Vagina (tissue), 2 donors: ENCODE data around the gene SMAD1.

ENCODE experiments used
- POLR2A ChIP-seq, 2 donors: fragments of 450-650 bp; IDR thresholded peaks; one replicate each; pipeline ENCODE4 v1.6.1; 2017; ENCODE audit warnings: antibody characterized with exemption in 2 of 2, mild to moderate bottlenecking in 2 of 2, moderate library complexity in 2 of 2
- TF ChIP-seq, protein P1 (sequence below), 3 experiments: fragments of 450-650 bp in 2 of 3; fragments of 200-600 bp in 1 of 3; sonication (generic) in 1 of 3; IDR thresholded peaks; one replicate each; pipeline ENCODE4 v1.5.1; 2017 to 2019; ENCODE audit warnings: antibody characterized with exemption in 3 of 3, mild to moderate bottlenecking in 2 of 3, moderate library complexity in 2 of 3

DNA sequence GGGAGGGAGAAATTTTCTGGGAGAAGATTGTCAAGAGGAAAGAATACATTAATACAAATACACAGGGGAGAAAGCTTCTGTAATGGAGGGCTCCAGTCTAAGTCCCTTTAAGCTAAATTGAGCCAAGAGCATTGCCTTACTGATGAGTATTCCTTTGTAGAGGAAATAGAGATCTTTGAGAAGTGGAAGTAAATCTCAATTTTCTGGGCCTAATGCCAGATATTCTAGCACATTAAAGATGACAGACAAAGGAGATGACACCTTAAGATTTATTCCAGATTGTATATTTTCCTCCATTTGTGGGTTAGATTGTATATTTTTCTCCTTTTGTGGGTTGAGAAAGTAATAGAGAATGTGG, 28.5 kb upstream of the SMAD1 start:
- TF ChIP-seq, protein P1, sequence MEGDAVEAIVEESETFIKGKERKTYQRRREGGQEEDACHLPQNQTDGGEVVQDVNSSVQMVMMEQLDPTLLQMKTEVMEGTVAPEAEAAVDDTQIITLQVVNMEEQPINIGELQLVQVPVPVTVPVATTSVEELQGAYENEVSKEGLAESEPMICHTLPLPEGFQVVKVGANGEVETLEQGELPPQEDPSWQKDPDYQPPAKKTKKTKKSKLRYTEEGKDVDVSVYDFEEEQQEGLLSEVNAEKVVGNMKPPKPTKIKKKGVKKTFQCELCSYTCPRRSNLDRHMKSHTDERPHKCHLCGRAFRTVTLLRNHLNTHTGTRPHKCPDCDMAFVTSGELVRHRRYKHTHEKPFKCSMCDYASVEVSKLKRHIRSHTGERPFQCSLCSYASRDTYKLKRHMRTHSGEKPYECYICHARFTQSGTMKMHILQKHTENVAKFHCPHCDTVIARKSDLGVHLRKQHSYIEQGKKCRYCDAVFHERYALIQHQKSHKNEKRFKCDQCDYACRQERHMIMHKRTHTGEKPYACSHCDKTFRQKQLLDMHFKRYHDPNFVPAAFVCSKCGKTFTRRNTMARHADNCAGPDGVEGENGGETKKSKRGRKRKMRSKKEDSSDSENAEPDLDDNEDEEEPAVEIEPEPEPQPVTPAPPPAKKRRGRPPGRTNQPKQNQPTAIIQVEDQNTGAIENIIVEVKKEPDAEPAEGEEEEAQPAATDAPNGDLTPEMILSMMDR (IDR thresholded peaks at IDR 0.05): no peak
- no peak for TF ChIP-seq POLR2A (IDR thresholded peaks at IDR 0.05)
